ENCODE measurements around the gene RNF151.

RNF151 gene

GRCh38 chr16:1941162-1942046, 25.3 kb upstream of the RNF151 start:
- Histone ChIP-seq H3K27ac (peak overlapping the region; percentile 85 to 88), H3K36me3 (peaks cover 40 to 46% (median 46%) of the 10 kb centered on the region in 3 donors), H3K27me3 (no peaks in the 10 kb centered on the region), H3K4me3 (peak overlapping the region; percentile 82 to 92), H3K4me1 (peaks cover 6 to 21% (median 14%) of the 10 kb centered on the region in 4 donors), H3K9me3 (no peaks in the 10 kb centered on the region)
- TF ChIP-seq CTCF (IDR thresholded peaks at IDR 0.05): no peak
- DNase-seq: peak in 1 of 2 donors; percentile 63
- intact Hi-C loops (cut with DNase I; ENCODE audit: low total_unique reads): no loop called here

DNA sequence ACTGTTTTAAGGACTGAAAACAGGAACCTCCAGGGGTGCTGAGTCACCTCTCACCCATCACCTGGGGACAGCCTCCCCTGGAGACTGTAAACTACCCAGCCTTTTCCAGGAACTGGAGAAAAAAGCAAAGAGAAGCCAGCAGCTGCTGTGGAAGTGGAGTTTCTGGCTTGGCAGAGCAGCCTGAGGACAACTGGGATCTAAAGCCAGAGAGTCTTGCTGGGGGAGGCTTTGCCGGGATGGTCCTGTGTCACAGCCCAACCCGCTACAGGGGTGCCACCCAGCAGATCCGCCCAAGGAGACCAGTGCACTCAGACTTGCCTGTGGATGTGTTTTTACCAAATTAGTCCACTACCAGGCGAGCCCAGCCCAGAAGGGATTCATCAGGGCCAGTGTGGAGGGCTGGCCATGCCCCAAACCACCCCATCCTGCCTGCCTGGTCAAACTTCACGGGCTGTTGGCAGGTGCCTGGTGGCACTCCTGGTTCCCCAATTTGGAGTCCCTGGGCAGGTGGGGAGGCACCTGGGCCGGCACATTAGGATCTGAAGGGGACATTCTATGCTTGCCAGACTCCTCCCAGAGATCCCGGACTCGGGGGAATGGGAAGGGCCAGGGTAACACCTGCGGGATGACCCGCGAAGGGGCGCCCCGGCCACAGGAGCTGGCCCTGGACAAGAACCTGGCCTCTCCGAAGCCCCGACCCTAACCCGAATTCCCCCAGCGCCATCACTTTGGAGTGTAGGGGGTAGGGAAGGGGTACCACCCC, 24.4 kb upstream of the RNF151 start:
- Histone ChIP-seq H3K36me3 (peaks cover 36 to 42% (median 40%) of the 10 kb centered on the region in 3 donors), H3K9me3 (no peaks in the 10 kb centered on the region), H3K4me1 (peaks cover 6 to 21% (median 14%) of the 10 kb centered on the region in 4 donors), H3K4me3 (peak overlapping the region; percentile 82 to 92), H3K27ac (peak overlapping the region; percentile 85 to 88), H3K27me3 (no peaks in the 10 kb centered on the region)
- intact Hi-C loops (cut with DNase I; ENCODE audit: low total_unique reads): no loop called here
- peak in 1 of 2 donors; percentile 86 for DNase-seq
- TF ChIP-seq CTCF (IDR thresholded peaks at IDR 0.05): no peak

DNA sequence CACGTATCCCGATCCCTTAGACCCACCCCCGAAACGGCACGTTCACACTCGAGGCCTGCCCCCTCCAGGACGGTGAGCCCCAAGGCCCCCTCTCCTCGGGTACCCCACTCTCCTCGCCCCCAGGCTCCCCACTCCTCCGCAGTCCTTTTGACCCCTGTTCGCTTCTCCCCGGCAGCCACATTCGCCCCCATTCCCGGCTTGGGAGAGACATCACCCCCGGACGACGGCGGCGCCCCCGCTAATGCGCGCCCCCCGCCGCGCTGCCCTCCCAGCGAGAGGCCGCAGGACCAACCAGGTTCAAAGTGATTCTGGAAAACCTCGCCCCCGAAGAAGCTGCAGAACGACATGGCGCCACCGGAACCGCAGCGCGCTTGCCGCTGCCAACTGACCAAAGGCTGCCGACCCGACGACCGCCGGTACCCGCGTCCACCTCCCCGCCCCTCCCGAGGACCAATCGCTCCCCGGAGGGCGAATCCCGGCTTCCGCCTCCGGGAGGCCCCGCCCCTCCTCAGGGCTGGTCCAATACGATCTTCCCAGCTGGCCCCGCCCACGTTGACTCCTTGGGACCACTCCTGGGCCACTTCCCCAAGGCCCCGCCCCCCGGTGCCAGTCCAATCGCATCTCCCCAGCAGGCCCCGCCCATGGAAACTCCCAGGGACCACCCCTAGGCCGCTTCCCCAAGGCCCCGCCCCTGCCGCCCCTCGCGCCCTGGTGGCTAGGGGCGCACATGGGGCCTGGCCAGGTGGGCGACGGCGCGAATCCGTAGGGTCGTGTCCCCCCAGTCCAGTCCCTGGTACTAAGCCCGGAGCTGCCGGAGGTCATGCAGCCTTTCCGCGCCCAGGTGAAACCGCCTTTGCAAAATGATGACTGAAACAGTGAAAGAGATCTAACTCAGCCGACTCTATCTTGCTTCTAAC, 23.6 kb upstream of the RNF151 start, which contains the start of gene MSRB1:
Gene MSRB1, minus strand, starts transcription at position 390 of the 917 bp plus-strand sequence. Its CDS starts 43 bp downstream, at position 347.
- no peak for TF ChIP-seq CTCF (IDR thresholded peaks at IDR 0.05)
- H3K9me3 ChIP-seq: no peaks in the 10 kb centered on the region
- peak within 1 kb of the TSS; percentile 85 to 88 for H3K27ac ChIP-seq
- peaks cover 27 to 33% (median 32%) of the 10 kb centered on the region in 3 donors for H3K36me3 ChIP-seq
- peak within 1 kb of the TSS; percentile 82 to 92 for H3K4me3 ChIP-seq
- H3K4me1 ChIP-seq: peaks cover 6 to 21% (median 14%) of the 10 kb centered on the region in 4 donors
- no peaks in the 10 kb centered on the region for H3K27me3 ChIP-seq
- peak; percentile 100 for DNase-seq
- intact Hi-C loops (cut with DNase I; ENCODE audit: low total_unique reads): no loop called here

DNA sequence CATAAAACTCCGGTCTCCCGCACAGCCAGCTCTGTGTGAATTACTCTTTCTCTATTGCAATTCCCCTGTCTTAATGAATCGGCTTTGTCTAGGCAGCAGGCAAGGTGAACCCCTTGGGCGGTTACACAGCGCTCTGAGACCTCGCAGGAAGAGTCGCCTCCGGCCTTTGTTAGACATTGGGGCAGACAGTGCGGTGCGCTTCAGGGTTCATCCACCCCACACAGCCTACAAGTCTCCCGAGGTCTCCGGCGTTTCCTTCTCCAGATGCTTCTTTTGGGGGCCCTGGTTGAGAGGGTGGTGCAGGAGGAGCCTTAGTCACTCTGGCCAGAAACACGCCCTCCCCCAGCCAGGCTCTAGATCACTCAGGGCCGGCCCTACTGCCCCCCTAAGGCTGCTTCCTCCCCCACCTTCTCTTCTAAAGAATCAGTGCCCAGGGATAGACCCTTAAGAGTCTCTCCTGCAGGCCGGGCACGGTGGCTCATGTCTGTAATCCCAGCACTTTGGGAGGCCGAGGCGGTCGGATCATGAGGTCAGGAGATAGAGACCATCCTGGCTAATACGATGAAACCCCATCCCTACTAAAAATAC, 21.9 kb upstream of the RNF151 start:
- Histone ChIP-seq H3K9me3 (no peaks in the 10 kb centered on the region), H3K36me3 (peaks cover 11 to 17% (median 16%) of the 10 kb centered on the region in 3 donors), H3K27me3 (no peaks in the 10 kb centered on the region), H3K4me1 (peaks cover 6 to 21% (median 14%) of the 10 kb centered on the region in 4 donors), H3K4me3 (no peak overlapping the region), H3K27ac (no peak overlapping the region)
- no peak for TF ChIP-seq CTCF (IDR thresholded peaks at IDR 0.05)
- intact Hi-C loops (cut with DNase I; ENCODE audit: low total_unique reads): no loop called here
- DNase-seq: no peak

All from tibial artery (tissue), 4 donors.